Measurements from ENCODE around the gene MNX1.

Gene MNX1

GRCh38 chr7:157002819-157003421, 7.5 kb downstream of the MNX1 start:
- DNase-seq (ENCODE audit: low read depth in 2 of 2), result no peak

- DNase-seq (ENCODE audit: low read depth in 2 of 2), result no peak
Measured at GRCh38 chr7:157001920-157002818, 8.3 kb downstream of the MNX1 start.

- DNase-seq (ENCODE audit: low read depth in 2 of 2), result no peak
Measured at GRCh38 chr7:157000741-157001653, 9.5 kb downstream of the MNX1 start.

DNA sequence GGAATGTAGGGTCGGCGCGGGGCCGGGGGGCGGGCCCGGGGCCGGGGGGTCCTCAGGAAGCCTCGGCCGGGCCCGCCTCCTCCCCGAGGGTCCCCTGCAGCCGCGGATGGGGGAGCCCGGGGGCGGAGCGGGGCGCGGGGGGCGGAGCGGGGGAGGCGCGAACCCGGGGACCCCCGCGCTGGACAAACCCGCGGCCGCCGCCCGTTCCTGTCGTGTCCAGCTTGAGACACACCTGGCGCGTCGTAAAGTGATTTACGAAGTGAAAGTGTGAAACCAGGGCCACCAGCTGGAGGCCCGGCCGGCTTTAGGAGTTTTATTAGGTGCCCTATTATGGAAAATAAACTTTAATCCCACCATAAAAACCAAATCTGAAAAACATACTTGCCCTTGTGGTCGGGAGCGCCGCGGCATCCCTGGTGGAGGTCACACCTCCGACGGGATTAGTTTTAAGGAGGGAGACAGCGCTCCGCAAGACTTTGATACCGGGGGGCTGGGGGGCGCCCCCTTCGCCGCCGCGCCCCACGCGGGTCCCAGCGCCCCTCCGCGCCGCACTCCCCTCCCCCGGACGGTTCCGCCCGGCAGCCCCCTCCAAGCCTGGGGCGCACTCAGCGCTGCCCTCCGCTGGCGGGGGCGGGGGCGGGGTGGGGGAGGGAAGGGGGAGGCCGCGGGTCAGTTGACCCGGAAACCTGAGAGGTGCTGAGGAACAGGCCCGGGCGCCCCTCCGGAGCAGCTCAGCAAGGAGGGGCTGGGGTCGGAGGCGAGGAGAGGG, 10.3 kb downstream of the MNX1 start:
- no peak for DNase-seq (ENCODE audit: low read depth in 2 of 2)

GRCh38 chr7:156998988-156999957, 11.2 kb downstream of the MNX1 start:
- DNase-seq (ENCODE audit: low read depth in 2 of 2), result no peak

GRCh38 chr7:156994417-156994816, 16.0 kb downstream of the MNX1 start:
- no peak for DNase-seq (ENCODE audit: low read depth in 2 of 2)

DNA sequence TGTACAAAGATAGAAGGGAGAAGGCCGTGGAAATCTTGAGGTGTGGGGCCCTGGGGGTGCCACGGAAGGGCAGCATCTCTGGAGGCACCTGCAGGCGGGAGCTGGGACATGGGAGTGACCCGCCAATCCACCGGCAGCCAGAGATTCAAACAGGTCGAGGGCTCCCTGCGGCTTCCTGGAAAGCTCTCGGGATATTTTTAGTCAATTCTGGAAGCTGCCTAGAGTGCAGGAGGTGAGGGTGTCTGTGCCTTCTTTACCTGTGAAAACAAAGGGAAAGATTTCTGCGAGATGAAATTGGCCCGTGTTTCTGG, 16.6 kb downstream of the MNX1 start:
- no peak for DNase-seq (ENCODE audit: low read depth in 2 of 2)

- no peak for DNase-seq (ENCODE audit: low read depth in 2 of 2)
Measured at GRCh38 chr7:156993021-156993924, 17.2 kb downstream of the MNX1 start.

DNA sequence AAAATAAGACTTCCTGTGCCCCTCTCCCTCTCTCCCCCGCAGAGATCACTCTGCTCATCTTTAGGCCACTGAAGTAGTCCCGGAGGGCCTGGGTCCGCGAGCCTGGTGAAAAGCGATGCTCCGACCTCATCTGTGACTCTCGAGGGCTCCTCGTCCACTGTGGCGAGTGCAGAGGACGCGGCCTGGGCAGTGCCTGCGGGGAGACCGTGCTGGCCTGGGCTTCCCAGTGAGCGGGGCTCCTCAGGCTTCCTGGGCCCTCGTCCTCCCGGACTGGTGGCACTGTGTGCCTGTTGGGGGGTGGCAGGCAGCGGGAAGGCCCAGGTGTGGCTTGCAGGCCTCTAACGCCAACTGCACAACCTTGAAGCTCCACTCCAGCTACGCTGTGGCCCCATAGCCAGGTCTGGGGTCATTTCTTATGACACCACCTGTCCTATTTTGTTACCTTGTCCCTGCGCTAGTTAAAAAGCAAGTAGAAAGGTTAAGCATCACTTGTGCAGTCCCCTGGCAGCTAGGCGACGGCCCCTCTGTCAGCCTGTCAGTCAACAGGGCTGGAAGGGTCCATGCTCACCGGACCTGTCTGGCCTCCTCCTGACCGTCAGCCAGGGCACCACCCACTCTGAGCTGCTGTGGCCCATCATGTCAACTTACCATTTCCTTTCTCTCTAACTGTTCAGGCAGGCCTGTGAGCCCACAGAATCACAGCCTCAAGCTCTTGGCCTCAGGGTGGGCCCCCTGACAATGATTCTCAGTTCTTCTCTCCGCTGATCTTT, 20.5 kb downstream of the MNX1 start:
- no peak for DNase-seq (ENCODE audit: low read depth in 2 of 2)

DNA sequence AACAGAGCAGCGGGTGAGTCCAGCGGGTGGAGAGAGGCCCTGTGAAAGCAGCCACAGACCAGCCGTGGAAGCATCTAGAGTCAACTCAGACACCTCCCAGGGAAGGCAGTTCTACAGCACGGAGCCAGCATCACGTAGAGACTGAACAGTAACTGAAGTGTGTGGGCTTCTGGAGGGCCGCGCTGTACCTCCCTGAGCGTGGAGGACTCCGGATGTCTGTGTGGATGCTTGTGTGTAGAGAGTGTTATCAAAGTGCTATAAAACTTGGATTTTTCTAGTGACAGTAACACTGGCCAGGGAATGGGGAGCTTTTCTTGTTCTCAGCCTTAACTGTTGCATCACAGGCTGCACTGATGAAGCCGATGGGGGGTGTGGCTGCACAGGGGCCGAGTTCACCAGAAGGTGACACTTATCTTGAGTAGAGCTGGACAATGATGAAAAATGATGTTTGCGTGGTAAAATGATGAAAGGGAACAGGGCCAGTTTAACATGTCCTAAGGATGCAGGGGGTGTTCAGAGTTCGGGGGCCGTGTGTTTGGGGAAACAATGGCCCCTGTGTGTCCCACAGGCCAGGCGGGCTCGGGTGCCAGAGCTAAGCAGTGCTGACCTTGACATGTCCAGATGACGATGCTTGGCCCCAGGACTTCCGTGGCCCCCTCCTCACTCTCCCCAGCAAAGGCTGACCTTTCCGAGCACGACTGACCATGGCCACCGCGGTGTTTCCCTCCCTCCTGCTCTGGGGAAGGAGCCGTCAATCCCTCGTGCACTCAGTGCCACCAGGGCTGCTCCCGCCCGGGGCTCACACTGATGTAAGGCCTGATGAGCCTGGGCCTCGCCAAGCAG, 21.9 kb downstream of the MNX1 start:
- DNase-seq (ENCODE audit: low read depth in 2 of 2), result no peak

- DNase-seq (ENCODE audit: low read depth in 2 of 2), result no peak
Measured at GRCh38 chr7:156986378-156986777, 24.1 kb downstream of the MNX1 start.

GRCh38 chr7:156985101-156985992, 25.1 kb downstream of the MNX1 start:
- DNase-seq (ENCODE audit: low read depth in 2 of 2), result no peak

DNA sequence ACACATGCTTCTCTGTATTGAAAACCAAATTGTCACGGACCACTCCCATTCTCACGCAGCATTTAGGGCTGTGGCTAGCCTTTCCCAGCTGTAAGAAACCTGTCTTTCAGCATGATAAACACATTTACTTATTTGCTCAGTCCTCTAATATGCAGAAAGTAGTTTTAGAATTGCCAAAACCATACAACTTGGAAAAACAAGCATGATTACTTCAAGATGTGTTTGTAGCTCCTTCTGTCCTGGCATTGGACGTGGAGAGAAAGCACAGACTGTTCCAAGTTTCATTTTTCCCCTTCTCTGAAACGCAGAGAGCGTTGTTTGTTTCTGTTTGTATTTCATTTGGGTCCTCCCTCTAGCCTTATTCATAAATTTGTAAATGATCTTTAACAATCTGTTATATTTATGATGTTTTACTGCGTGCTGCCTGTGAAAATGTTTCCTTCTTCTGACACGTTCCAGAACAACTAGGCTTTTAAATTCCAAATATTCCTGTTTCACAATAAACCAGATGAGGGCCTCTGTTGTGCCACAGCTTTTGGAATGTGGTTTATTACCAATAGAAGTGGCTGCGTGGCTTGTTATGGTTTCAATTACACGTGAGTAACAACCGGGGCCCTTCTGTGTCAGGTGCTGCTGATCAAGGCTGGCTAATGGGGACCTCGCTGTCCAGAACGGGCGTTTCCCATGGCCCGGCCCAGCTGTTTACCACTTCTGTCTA, 26.1 kb downstream of the MNX1 start:
- no peak for DNase-seq (ENCODE audit: low read depth in 2 of 2)

DNA sequence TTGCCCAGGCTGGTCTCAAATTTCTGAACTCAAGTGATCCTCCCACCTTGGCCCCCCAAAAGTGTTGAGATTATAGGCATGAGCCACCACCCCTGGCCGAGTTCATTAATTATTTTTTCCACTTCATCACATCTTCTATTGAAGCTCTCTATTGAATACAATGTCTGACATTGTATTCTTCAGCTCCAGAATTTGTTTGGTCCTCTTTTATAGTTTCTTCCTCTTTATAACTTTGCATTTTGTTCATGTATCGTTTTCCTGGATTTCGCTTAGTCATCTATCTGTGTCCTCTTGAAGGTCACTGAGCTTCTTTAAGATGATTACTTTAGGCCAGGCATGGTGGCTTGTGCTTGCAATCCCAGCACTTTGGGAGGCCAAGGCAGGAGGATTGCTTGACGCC, 30.8 kb downstream of the MNX1 start:
- no peak for DNase-seq (ENCODE audit: low read depth in 2 of 2)

GRCh38 chr7:156979007-156979606, 31.4 kb downstream of the MNX1 start:
- DNase-seq (ENCODE audit: low read depth in 2 of 2), result no peak

GRCh38 chr7:156975620-156976019, 34.8 kb downstream of the MNX1 start:
- no peak for DNase-seq (ENCODE audit: low read depth in 2 of 2)

Measured in stimulated activated CD4-positive, alpha-beta T cell treated with anti-CD3 and anti-CD28 coated beads, Interleukin-1b, Interleukin-23, amount 100 ng/mL, for 1 hour (primary cell).